Suppressor macrophage (primary cell): ENCODE data around the gene MGAT5.

ENCODE experiments used
- DNase-seq, 4 experiments: peaks; one replicate each; pipeline ENCODE4 v3.0.0-alpha.2; 2020 to 2022

The MGAT5 gene

DNA sequence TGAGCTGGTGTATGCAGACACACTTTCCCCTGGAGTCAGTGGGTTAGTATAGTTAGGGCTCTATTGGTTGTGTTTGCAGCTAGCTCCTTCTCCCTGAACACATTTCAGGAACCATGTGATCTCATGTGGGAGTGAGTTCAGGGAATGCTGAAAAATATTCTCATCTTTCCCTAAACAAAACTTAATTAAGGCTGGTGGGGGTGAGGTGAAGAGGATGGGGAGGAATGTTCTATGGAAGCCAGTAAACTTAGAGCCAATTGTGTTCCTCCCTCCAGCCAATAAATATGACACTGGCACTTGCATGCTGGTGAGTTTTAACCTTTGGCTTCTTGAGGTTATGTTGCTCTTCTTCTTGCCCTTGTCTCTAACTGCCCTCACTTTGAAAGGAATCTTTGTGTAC is 952 bp downstream of the MGAT5 start:
- DNase-seq: no peak

GRCh38 chr2:134256956-134257355 is 3.1 kb downstream of the MGAT5 start:
- no peak for DNase-seq

GRCh38 chr2:134257509-134257908 is 3.6 kb downstream of the MGAT5 start:
- DNase-seq: no peak

- no peak for DNase-seq
These were observed 4.3 kb downstream of the MGAT5 start for GRCh38 chr2:134257965-134258683.

DNA sequence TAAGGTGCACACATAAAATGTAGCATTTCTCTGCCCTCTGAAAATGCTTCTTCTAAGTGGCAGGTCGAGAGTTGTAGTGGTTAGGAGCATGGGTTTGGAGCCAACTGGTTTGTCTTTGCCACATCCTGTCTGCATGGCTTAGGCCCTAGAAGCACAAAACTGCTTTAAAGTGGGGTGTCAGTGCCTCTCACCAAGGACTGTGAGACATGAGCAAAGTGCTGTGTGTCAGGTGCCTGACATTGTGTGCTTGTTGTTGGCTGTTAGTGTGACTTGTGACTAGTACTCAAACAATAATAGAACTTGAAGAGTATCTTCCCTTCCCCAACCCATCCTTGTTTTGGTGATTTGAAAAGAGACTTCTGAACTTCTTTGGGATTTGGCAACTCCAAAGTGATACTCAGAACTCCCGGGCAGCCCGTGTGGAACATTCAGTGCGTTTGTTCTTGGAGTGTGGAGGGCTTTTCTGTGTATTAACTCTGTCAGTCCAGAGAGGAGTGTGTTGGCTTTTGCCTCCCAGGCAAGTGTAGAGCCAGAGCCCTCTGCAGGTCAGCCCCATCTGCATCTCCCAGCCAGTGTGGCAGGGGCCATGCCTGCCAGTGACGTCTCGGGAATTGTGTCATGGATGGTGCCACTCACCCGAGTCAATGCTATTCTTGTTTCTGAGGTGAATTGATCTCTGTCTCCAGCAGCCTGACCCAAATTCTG is 5.0 kb downstream of the MGAT5 start:
- DNase-seq: no peak

- no peak for DNase-seq
These were observed 5.7 kb downstream of the MGAT5 start for GRCh38 chr2:134259571-134259970.

DNA sequence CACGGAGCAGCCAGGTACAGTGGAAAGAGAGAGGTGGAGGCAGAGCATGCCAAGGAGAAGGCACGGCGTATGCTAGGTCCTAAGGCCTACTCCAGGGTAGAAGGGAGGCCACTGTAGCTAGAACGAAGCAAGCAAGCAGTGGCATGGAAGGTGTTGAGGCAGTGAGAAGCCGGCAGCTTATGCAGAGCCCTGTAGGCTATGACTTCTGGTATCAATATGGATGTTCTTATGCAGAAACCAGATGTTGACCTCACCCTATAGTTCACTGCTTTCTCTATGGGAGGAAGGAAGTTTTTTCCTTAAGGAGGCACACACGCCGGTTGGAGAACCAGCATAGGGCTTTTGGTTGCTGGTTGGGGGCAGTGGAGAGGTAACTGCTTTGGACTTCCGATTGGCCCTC is 6.1 kb downstream of the MGAT5 start:
- no peak for DNase-seq

DNA sequence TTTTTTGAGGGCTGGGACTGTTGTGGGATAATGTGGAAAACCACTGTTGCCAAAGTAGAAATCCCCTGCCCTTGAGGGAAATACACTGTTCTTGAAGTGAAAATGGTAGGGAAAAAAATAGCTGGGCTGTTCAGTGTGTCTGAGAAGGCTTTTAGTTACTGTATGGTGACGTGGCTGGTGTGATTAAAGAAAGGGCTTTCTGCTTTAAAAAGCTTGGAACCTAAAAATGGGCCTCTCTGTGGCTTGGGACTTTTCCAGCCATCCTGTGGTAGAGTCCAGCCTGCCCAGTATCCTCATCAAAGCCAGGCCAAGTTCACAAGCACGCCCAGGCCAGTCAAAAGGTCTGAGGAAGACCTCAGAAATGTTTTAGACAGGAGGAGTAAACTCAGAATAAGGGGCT is 6.8 kb downstream of the MGAT5 start:
- DNase-seq: no peak

DNA sequence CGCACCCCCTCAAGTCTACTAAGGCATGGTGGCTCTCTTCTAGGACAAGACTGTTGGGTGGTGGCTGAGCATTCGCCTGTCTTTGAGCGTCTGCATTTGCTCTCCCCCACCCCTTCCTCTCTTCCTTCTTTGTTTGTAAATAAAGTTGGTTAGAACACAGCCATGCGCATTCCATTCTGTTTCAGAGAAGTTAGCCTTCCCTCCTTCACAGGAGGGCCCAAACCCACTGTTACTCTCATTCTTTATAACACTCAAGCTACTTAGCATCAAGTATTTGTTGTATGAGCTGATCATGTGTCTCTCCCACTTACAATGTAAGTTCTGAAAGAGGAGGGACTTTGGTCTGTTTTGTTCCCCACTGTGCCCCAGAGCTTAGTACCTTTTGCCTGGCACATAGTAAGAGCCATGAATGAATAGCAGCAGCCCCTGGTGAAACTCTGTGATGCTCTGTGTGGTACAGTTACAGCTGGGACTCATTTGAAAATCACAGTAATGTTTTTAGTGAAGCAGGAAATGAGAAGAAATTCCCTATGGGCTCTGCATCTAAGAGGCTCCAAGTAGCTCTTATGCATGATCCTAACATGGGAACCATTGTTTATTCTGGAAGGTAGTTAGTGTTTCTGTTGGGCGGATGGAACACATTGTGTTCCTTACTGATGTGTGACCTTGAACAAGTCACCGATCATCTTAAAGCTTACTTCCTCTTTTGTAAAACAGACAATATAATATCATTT is 7.7 kb downstream of the MGAT5 start:
- no peak for DNase-seq

- no peak for DNase-seq
These were observed 8.8 kb downstream of the MGAT5 start for GRCh38 chr2:134262684-134263083.

DNA sequence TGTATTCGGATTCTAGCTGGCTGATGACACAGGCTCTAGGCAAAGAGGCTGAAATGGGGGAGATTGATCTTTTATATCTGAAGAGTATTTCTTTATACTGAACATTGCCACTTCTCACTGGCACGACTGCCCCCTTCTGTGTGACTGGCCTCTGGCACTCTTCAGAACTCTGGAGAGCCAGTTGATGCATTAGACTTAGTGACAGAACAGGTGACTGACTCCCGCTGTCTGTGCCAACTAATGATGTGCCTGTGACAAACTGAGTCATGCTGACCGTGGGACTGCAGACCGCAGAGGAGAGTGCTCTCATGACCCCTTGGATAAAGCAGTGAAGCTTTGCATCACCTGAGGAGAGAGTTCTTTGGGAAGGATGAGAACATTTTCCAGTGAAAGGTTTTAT is 14.4 kb downstream of the MGAT5 start:
- DNase-seq: no peak

DNA sequence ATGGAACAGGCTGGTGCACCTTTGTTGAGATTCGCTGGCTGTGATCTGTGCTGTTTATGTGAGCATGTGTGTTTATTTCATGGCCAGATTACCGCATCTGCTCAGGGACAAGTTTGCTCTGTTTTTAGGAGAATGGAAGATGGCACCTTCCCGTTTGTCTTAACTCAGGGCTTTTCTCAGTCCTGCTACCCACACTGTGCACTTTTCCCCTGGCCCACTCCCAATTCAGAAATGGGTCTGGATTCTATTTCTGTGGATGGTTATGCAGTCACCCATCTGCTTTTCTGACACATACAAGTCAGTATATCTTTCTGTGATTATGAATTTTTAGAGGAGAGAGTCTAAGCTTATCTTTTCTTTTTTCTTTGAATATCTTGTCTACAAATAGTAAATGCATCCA is 15.4 kb downstream of the MGAT5 start:
- DNase-seq: no peak

- DNase-seq: no peak
These were observed 16.3 kb downstream of the MGAT5 start for GRCh38 chr2:134269972-134270735.

GRCh38 chr2:134271758-134272157 is 17.9 kb downstream of the MGAT5 start:
- peak in 2 of 4 experiments; percentile 11 to 30 for DNase-seq

DNA sequence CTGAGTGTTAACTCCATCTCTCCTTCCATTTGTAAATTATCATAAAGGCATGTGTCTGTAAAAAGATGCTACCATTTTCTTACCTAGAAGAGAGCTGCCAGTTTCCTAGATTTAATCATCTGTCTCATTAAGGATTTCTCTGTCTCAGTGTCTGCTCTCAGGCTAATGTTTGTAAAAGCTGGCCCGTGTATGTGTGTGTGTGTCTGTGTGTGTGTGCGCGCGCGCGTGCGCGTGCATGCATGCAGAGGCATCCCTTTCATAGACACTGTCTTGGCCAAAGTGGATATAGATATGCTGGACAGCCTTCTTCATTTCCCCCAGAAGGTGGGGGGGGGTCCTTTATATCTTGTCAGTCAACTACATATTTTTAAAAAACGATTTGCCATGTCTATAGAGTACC is 18.9 kb downstream of the MGAT5 start:
- DNase-seq: no peak

DNA sequence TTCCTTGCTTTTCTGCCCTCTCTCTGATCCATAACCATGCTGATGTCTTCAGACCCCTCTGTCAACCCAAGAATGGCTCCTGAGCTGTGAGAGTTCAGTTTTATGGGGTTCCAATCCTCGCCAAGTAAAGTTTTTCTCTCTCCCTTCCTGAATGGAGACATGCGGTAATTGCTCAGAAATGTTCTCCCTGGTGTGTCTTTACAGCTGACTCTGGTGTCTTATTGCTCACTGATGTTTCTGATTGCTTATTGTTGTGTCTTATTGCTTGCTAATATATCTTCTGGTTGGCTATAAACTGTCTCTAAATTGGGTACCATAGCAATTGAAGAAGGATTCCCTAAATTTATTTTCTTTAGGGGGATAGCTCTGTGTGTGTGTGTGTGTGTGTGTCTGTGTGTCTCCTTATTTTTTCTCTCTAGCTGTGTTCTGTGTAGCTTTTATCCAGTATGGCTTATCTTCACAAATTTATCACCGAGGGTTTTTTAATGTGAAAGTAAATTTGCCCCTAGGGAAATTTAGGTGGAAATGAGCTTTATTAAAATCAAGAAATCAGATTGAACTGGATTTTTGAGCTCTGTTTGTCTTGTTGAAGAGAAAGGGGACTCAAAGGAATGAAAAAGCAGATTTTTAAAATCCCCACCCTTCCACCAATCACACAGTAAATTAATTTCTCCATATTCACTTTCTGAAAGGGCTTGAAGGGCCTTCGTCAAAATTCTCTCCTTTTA is 19.5 kb downstream of the MGAT5 start:
- no peak for DNase-seq

- no peak for DNase-seq
These were observed 20.2 kb downstream of the MGAT5 start for GRCh38 chr2:134274121-134274520.

- DNase-seq: peak in 1 of 4 experiments; percentile 31
These were observed 21.4 kb downstream of the MGAT5 start for GRCh38 chr2:134275058-134275862.

- no peak for DNase-seq
These were observed 22.7 kb downstream of the MGAT5 start for GRCh38 chr2:134276381-134277172.

DNA sequence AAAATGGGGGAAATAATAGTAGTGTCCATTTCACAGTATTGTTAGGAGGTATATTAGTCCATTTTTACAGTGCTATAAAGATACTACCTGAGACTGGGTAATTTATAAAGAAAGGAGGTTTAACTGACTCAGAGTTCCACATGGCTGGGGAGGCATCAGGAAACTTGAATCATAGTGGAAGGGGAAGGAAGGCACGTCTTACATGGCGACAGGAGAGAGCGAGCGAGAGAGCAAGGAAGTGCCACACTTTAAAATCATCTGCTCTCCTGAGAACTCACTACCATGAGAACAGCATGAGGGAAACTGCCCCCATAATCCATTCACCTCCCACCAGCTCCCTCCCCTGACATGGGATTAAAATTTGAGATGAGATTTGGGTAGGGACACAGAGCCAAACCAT is 23.4 kb downstream of the MGAT5 start:
- DNase-seq: no peak

- no peak for DNase-seq
These were observed 24.7 kb downstream of the MGAT5 start for GRCh38 chr2:134278553-134278952.
